Gastrocnemius medialis (tissue), 4 donors: ENCODE measurements around the gene UNC13B.

Experiments used
- CTCF ChIP-seq, 5 experiments: fragments of 450-650 bp in 3 of 5; fragments of 200-600 bp in 2 of 5; sonication (generic) in 2 of 5; IDR thresholded peaks in 4 of 5; conservative IDR thresholded peaks in 1 of 5; 1 replicate in 4 of 5; 2 replicates in 1 of 5; pipeline ENCODE4 v1.5.1; 2016 to 2019; ENCODE audit warnings: antibody characterized with exemption in 5 of 5, mild to moderate bottlenecking in 3 of 5, moderate library complexity in 3 of 5
- POLR2A ChIP-seq, 2 donors: fragments of 450-650 bp; IDR thresholded peaks; one replicate each; pipeline ENCODE4 v1.6.1; 2017; ENCODE audit warnings: antibody characterized with exemption in 2 of 2, mild to moderate bottlenecking in 2 of 2, moderate library complexity in 2 of 2

- TF ChIP-seq POLR2A (IDR thresholded peaks at IDR 0.05): no peak
- no peak for TF ChIP-seq CTCF (IDR thresholded peaks at IDR 0.05 in 4 of 5, conservative IDR thresholded peaks at IDR 0.05 in 1 of 5)
These were observed 91.3 kb downstream of the UNC13B start for GRCh38 chr9:35253075-35253474.
